ENCODE data around the gene ARHGAP22. TPM values are rescaled to one million over a fixed set of nuclear protein-coding genes. Genes with fewer than 3 reads are reported as not detected.

Gene ARHGAP22
- total RNA-seq, 1 donor from 2014 or later: 1.2 TPM

DNA sequence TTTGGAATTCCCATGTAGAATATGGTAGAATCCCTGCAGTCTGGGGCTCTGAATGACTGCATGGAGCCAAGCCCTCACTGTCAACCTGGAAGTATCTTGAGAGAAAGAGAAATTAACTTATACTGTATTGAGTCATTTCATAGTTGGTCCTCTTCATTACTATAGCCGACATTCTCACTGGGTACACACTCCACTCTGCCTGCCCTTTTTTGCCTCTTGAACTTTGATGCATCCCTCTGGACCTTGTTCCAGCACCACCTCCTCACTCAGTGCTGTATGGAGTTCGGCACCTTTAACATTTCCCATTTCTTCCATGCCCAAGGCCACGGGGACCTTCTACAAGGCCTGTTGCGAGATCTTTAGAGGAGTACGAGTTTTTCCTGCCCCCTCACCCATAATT, 4.6 kb upstream of the ARHGAP22 start:
- H3K9me3 Mint-ChIP-seq: no peaks in the 10 kb centered on the region
- no peaks in the 10 kb centered on the region for H3K36me3 Mint-ChIP-seq (ENCODE audit: low read depth)
- H3K27ac Mint-ChIP-seq: no peak overlapping the region
- intact Hi-C loops (cut with micrococcal nuclease): loop anchor here (2.0 kb wide), 1 partner anchor 245 kb away; no protein-coding TSS in a partner anchor
- DNase-seq (ENCODE audit: low spot score): no peak
- no peaks in the 10 kb centered on the region for H3K4me1 Mint-ChIP-seq (ENCODE audit: low read depth)
- H3K4me3 Mint-ChIP-seq: no peak overlapping the region
- peaks cover 30% of the 10 kb centered on the region for H3K27me3 Mint-ChIP-seq (ENCODE audit: insufficient read depth)

- intact Hi-C loops (cut with micrococcal nuclease): loop anchor here (1.0 to 2.0 kb wide), 2 partner anchors 47 to 244 kb away; no protein-coding TSS in a partner anchor
- peaks cover 32% of the 10 kb centered on the region for H3K27me3 Mint-ChIP-seq (ENCODE audit: insufficient read depth)
Observed at GRCh38 chr10:48608976-48609375, 4.1 kb upstream of the ARHGAP22 start.

GRCh38 chr10:48608279-48608681, 3.4 kb upstream of the ARHGAP22 start:
- Mint-ChIP-seq H3K9me3 (no peaks in the 10 kb centered on the region), H3K36me3 (ENCODE audit: low read depth) (no peaks in the 10 kb centered on the region), H3K4me3 (no peak overlapping the region), H3K4me1 (ENCODE audit: low read depth) (no peaks in the 10 kb centered on the region), H3K27me3 (ENCODE audit: insufficient read depth) (peaks cover 31% of the 10 kb centered on the region), H3K27ac (no peak overlapping the region)
- DNase-seq (ENCODE audit: low spot score): peak; percentile 20
- intact Hi-C loops (cut with micrococcal nuclease): loop anchor here (1.0 to 2.0 kb wide), 2 partner anchors 48 to 243 kb away; no protein-coding TSS in a partner anchor

More at GRCh38 chr10:48608976-48609375, 4.1 kb upstream of the ARHGAP22 start:
- no peaks in the 10 kb centered on the region for H3K9me3 Mint-ChIP-seq
- no peaks in the 10 kb centered on the region for H3K4me1 Mint-ChIP-seq (ENCODE audit: low read depth)
- no peak overlapping the region for H3K4me3 Mint-ChIP-seq
- no peak overlapping the region for H3K27ac Mint-ChIP-seq
- no peak for DNase-seq (ENCODE audit: low spot score)
- H3K36me3 Mint-ChIP-seq (ENCODE audit: low read depth): no peaks in the 10 kb centered on the region

- intact Hi-C loops (cut with micrococcal nuclease): loop anchor here (1.0 to 2.0 kb wide), 2 partner anchors 49 to 243 kb away; no protein-coding TSS in a partner anchor
- H3K36me3 Mint-ChIP-seq (ENCODE audit: low read depth): no peaks in the 10 kb centered on the region
- peaks cover 31% of the 10 kb centered on the region for H3K27me3 Mint-ChIP-seq (ENCODE audit: insufficient read depth)
Observed at GRCh38 chr10:48607356-48608278, 2.7 kb upstream of the ARHGAP22 start.

DNA sequence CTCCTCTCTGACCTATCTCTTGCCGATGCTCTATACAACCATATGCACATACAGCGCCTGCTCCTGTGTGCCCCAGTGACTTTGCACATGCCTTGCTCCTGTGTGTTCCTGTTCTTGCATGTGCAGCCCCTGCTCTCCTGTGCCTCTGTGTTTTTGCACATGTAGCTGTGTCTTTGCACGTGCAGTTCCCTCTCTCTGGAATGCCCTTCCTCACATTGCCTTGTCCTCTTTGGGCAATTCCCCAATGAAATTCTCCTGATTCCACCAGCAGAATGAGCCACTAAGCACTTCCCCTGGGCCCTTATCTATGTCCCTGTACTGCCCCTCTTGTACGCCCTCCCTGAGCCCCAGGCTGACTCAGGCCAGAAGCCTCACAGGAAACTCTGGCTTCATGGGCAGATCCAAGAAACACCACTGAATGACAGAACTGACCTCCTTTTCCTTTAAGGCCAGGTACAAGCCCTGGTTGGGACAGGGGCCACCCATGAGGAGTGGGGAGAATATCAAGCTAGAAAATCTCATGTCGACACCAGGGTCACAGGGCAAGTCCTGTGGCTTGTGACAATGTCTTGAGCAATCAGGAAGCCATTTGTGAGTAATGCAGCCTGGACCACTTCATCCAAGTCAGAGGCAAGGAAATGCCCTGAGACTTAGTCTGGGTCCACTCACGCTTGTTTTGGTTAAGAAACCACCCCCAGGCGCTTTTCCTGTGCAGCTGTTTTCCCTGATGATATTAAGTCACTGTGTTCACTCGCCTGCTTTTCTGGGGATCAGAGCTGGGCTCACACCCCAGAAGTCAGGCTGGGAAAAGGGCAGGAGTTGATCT, 1.9 kb upstream of the ARHGAP22 start:
- Mint-ChIP-seq H3K27ac (no peak overlapping the region), H3K4me3 (no peak overlapping the region), H3K9me3 (no peaks in the 10 kb centered on the region), H3K4me1 (ENCODE audit: low read depth) (no peaks in the 10 kb centered on the region), H3K27me3 (ENCODE audit: insufficient read depth) (peaks cover 35% of the 10 kb centered on the region), H3K36me3 (ENCODE audit: low read depth) (no peaks in the 10 kb centered on the region)
- DNase-seq (ENCODE audit: low spot score): no peak
- intact Hi-C loops (cut with micrococcal nuclease): no loop called here

More at GRCh38 chr10:48607356-48608278, 2.7 kb upstream of the ARHGAP22 start:
- Mint-ChIP-seq H3K4me3 (no peak overlapping the region), H3K9me3 (no peaks in the 10 kb centered on the region), H3K4me1 (ENCODE audit: low read depth) (no peaks in the 10 kb centered on the region), H3K27ac (no peak overlapping the region)
- no peak for DNase-seq (ENCODE audit: low spot score)

DNA sequence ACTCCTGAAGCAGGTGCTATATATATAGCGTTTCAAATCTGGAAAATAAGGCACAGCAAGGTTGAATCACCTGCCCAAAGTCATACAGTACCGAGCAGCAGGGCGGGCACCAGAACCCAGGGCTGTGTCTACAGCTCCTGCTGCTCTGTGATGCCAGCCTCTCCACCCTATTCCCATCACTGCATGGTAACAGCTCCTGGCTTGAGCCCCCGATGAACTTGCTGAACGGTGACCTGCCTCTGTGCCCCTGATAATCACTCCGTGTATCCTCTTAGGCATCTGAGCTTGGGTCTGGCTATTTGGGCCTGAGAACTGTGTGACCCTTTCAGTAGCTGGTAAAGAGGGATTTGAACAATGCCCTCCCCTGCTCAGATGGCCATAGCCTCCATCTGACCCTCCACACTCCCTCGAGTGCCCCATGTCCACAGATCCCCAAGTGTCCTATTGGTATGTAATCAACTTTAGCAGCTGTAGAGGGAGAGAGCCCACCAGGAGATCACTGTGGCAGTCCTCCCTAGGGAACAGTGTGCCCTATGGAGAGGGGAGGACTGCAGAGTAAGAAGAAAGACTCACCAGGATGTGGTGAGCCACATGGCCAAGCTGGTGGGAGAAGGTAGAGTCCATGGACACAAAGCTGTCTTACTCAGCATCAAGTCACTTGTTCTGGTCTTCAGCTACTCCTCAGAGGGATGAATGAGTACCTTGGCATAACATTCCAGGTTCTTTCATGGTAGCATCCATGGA, 1.1 kb upstream of the ARHGAP22 start:
- Mint-ChIP-seq H3K27me3 (ENCODE audit: insufficient read depth) (peaks cover 37% of the 10 kb centered on the region), H3K4me1 (ENCODE audit: low read depth) (no peaks in the 10 kb centered on the region), H3K9me3 (no peaks in the 10 kb centered on the region), H3K4me3 (no peak overlapping the region), H3K27ac (no peak overlapping the region), H3K36me3 (ENCODE audit: low read depth) (no peaks in the 10 kb centered on the region)
- no peak for DNase-seq (ENCODE audit: low spot score)
- intact Hi-C loops (cut with micrococcal nuclease): no loop called here

- Mint-ChIP-seq H3K27ac (no peak overlapping the region), H3K4me1 (ENCODE audit: low read depth) (no peaks in the 10 kb centered on the region), H3K4me3 (no peak overlapping the region), H3K36me3 (ENCODE audit: low read depth) (no peaks in the 10 kb centered on the region), H3K9me3 (no peaks in the 10 kb centered on the region), H3K27me3 (ENCODE audit: insufficient read depth) (peaks cover 39% of the 10 kb centered on the region)
- DNase-seq (ENCODE audit: low spot score): no peak
- intact Hi-C loops (cut with micrococcal nuclease): no loop called here
Observed at GRCh38 chr10:48604039-48604990, 558 bp downstream of the ARHGAP22 start.

DNA sequence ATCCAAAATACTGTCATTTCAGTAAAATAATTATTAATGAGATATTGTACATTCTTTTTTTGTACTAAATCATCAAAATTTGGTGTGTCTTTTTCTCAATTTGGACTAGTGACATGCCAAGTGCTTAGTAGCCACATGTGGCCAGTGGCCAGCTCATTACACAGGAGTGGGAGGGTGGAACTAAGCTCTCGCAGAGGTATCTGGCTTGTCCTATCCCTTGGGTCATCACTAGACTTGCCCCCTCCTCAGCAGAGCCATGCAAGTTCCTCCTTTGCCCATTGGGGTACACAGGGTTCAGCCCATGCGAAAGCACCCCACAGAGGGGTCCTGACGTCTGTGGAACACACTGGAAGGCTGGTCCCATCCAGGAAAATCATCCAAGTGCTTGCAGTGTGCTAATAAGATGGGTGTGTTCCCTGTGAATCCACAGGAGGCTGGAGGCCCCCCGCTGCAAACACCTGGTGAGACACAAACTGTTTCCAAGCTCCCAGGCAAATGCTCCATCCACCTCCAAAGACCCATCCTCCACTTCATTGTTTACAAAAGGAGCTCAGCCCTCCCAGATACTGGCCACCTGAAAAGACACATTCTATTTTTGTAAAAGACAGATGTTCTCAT, 1.3 kb downstream of the ARHGAP22 start:
- Mint-ChIP-seq H3K9me3 (no peaks in the 10 kb centered on the region), H3K4me3 (no peak overlapping the region), H3K4me1 (ENCODE audit: low read depth) (no peaks in the 10 kb centered on the region), H3K27me3 (ENCODE audit: insufficient read depth) (peaks cover 39% of the 10 kb centered on the region), H3K36me3 (ENCODE audit: low read depth) (no peaks in the 10 kb centered on the region), H3K27ac (no peak overlapping the region)
- no peak for DNase-seq (ENCODE audit: low spot score)
- intact Hi-C loops (cut with micrococcal nuclease): no loop called here

DNA sequence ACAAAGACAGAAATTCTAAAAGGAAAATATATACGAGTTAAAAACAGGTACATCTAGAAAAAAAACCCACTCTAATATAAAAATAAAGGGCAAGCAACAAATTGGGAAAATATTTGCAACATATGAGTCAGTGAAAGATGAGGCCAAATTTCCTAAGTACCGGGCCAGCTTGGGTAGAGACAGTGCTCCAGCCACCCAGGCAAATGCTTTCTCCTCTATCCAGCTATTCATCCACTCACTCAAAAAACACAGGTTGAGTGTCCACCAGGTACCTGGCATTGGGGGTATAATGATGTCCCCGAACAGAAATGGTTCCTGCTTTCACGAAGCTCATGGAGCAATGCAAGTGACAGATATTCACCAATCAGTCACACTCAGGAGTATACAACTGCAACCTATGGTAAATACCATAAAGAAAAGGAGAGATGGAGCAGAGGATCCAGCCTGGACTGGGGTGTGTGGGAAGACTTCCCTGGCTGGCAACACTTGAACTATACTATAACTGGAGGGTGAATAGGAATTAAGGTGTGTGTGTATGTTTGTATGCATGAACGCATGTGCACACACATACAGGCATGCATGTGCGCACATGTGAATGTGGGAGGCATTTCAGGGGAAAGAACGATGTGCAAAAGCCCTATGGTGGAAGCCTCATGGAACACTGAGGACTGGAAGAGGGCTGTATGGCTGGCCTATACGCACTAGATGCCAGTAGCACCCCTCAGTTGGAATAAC, 2.3 kb downstream of the ARHGAP22 start:
- intact Hi-C loops (cut with micrococcal nuclease): no loop called here
- H3K4me3 Mint-ChIP-seq: no peak overlapping the region
- no peaks in the 10 kb centered on the region for H3K9me3 Mint-ChIP-seq

GRCh38 chr10:48601789-48602188, 3.1 kb downstream of the ARHGAP22 start:
- H3K36me3 Mint-ChIP-seq (ENCODE audit: low read depth): no peaks in the 10 kb centered on the region
- H3K4me1 Mint-ChIP-seq (ENCODE audit: low read depth): no peaks in the 10 kb centered on the region
- no peak for DNase-seq (ENCODE audit: low spot score)
- intact Hi-C loops (cut with micrococcal nuclease): no loop called here
- H3K27ac Mint-ChIP-seq: no peak overlapping the region
- no peak overlapping the region for H3K4me3 Mint-ChIP-seq
- H3K9me3 Mint-ChIP-seq: no peaks in the 10 kb centered on the region
- peaks cover 38% of the 10 kb centered on the region for H3K27me3 Mint-ChIP-seq (ENCODE audit: insufficient read depth)

More for the DNA sequence above, 2.3 kb downstream of the ARHGAP22 start:
- DNase-seq (ENCODE audit: low spot score): no peak
- Mint-ChIP-seq H3K36me3 (ENCODE audit: low read depth) (no peaks in the 10 kb centered on the region), H3K4me1 (ENCODE audit: low read depth) (no peaks in the 10 kb centered on the region), H3K27ac (no peak overlapping the region), H3K27me3 (ENCODE audit: insufficient read depth) (peaks cover 39% of the 10 kb centered on the region)
